Measurements from ENCODE around the gene PDCD4. TPM values are rescaled to one million over a fixed set of nuclear protein-coding genes. Genes with fewer than 3 reads are reported as not detected.

The PDCD4 gene
- total RNA-seq, 1 donor from 2014 or later = 144 TPM

- ATAC-seq = no peak
Observed at GRCh38 chr10:110919971-110920881, 48.5 kb downstream of the PDCD4 start.

GRCh38 chr10:110923856-110924493 is 52.2 kb downstream of the PDCD4 start:
- no peak for ATAC-seq

GRCh38 chr10:110927461-110927860 is 55.7 kb downstream of the PDCD4 start:
- ATAC-seq = no peak

GRCh38 chr10:110931769-110932381 is 60.1 kb downstream of the PDCD4 start:
- no peak for ATAC-seq

- peak; percentile 32 for ATAC-seq
Observed at GRCh38 chr10:110932505-110933180, 60.9 kb downstream of the PDCD4 start.

- ATAC-seq = no peak
Observed at GRCh38 chr10:110936757-110937156, 65.0 kb downstream of the PDCD4 start.

GRCh38 chr10:110939419-110939818 is 67.7 kb downstream of the PDCD4 start:
- no peak for ATAC-seq

- ATAC-seq = peak; percentile 62
Observed at GRCh38 chr10:110944792-110945396, 73.2 kb downstream of the PDCD4 start.

- no peak for ATAC-seq
Observed at GRCh38 chr10:110946496-110946895, 74.8 kb downstream of the PDCD4 start.

- ATAC-seq = no peak
Observed at GRCh38 chr10:110947061-110947595, 75.4 kb downstream of the PDCD4 start.

Other genes with a start within 250 kb of the PDCD4 start
- gene RBM20, start 227.6 kb upstream of the PDCD4 start, total RNA-seq = 3.1 TPM
- 12.6 TPM for gene BBIP1, start 47.3 kb downstream of the PDCD4 start, total RNA-seq
- gene SHOC2, start 47.7 kb downstream of the PDCD4 start, total RNA-seq = 38.8 TPM
- 0.44 TPM for gene ADRA2A, start 205.1 kb downstream of the PDCD4 start, total RNA-seq

All from esophagus mucosa (tissue), 1 donor.